CD14-positive monocyte (primary cell): ENCODE measurements around the gene SRC. TPM values are rescaled to one million over a fixed set of nuclear protein-coding genes. Genes with fewer than 3 reads are reported as not detected.
A peak's percentile ranks its signal among the peaks of the same experiment; 100 is the strongest.

Experiments used
- DNase-seq, 3 donors: peaks; one replicate each; pipeline ENCODE4 v3.0.0-alpha.2; 2011 to 2022
- H2AFZ ChIP-seq: 2 replicates; pipeline ENCODE4 v1.6.0; 2012; ENCODE audit warnings: mild to moderate bottlenecking, low read depth, low read length, inconsistent platforms; ENCODE audit not compliant: insufficient read depth, poor library complexity, severe bottlenecking
- H3K27ac ChIP-seq, 2 donors: 1 replicate in 1 of 2; 2 replicates in 1 of 2; pipeline ENCODE4 v1.5.1; 2012 to 2013; ENCODE audit warnings: low read length in 2 of 2, control low read depth in 1 of 2, inconsistent platforms in 1 of 2, low read depth in 1 of 2, mild to moderate bottlenecking in 1 of 2
- H3K27me3 ChIP-seq, 2 donors: one replicate each; pipeline versions ENCODE4 v1.6.0 to v1.6.1; 2011 to 2013; ENCODE audit warnings: low read length in 2 of 2; ENCODE audit not compliant: control insufficient read depth in 2 of 2, insufficient read depth in 2 of 2
- H3K36me3 ChIP-seq, 2 donors: replicated peaks in 1 of 2; 1 replicate in 1 of 2; 2 replicates in 1 of 2; pipeline versions ENCODE4 v1.5.1 to v1.6.1; 2012 to 2013; ENCODE audit warnings: low read length in 2 of 2, control low read depth in 1 of 2, inconsistent platforms in 1 of 2, mild to moderate bottlenecking in 1 of 2; ENCODE audit not compliant: insufficient read depth in 2 of 2, control insufficient read depth in 1 of 2
- H3K4me1 ChIP-seq, 2 donors: 1 replicate in 1 of 2; 2 replicates in 1 of 2; pipeline versions ENCODE4 v1.5.1 to v1.6.1; 2012 to 2013; ENCODE audit warnings: low read length in 2 of 2, control low read depth in 1 of 2, inconsistent platforms in 1 of 2, mild to moderate bottlenecking in 1 of 2, moderate library complexity in 1 of 2; ENCODE audit not compliant: insufficient read depth in 2 of 2, control insufficient read depth in 1 of 2
- H3K4me2 ChIP-seq: replicated peaks from 2 replicates; pipeline ENCODE3; 2012; ENCODE audit warnings: low read length, moderate library complexity, mild to moderate bottlenecking; ENCODE audit not compliant: poor library complexity, severe bottlenecking; ENCODE audit errors: extremely low read depth
- H3K4me3 ChIP-seq, 3 experiments: fragments of 200-600 bp in 1 of 3; sonication (generic) in 1 of 3; replicated peaks in 1 of 3; 1 replicate in 2 of 3; 2 replicates in 1 of 3; pipeline ENCODE4 v1.5.1; 2011 to 2013; ENCODE audit warnings: low read length in 3 of 3, mild to moderate bottlenecking in 3 of 3, control low read depth in 2 of 3, low read depth in 2 of 3, inconsistent platforms in 1 of 3, moderate library complexity in 1 of 3
- H3K79me2 ChIP-seq: 2 replicates; pipeline ENCODE4 v1.6.0; 2012; ENCODE audit warnings: mild to moderate bottlenecking, control low read depth, inconsistent platforms, low read length, moderate library complexity; ENCODE audit not compliant: insufficient read depth
- H3K9ac ChIP-seq: 2 replicates; pipeline ENCODE4 v1.6.0; 2017; ENCODE audit warnings: low read length, mild to moderate bottlenecking; ENCODE audit not compliant: insufficient read depth, poor library complexity, severe bottlenecking
- H3K9me3 ChIP-seq, 2 donors: replicated peaks in 1 of 2; 1 replicate in 1 of 2; 2 replicates in 1 of 2; pipeline versions ENCODE4 v1.5.1 to v1.6.1; 2012 to 2013; ENCODE audit warnings: low read length in 2 of 2, control low read depth in 1 of 2; ENCODE audit not compliant: control insufficient read depth in 1 of 2, insufficient read depth in 1 of 2
- H4K20me1 ChIP-seq: 2 replicates; pipeline ENCODE4 v1.6.0; 2012; ENCODE audit warnings: mild to moderate bottlenecking, low read length, control low read depth, moderate library complexity; ENCODE audit not compliant: insufficient read depth
- H3K27ac Mint-ChIP-seq, 7 donors: one replicate each; pipeline ENCODE4 v1.8.0; 2020; ENCODE audit warnings: mild to moderate bottlenecking in 7 of 7, mixed read lengths in 7 of 7, moderate library complexity in 6 of 7, inconsistent platforms in 2 of 7
- H3K27me3 Mint-ChIP-seq, 3 donors: one replicate each; pipeline ENCODE4 v1.8.0; 2021 to 2022; ENCODE audit warnings: low read depth in 3 of 3, mild to moderate bottlenecking in 3 of 3, mixed read lengths in 3 of 3, moderate library complexity in 3 of 3, inconsistent platforms in 1 of 3
- H3K36me3 Mint-ChIP-seq, 2 donors: one replicate each; pipeline ENCODE4 v1.8.0; 2020; ENCODE audit warnings: mixed read lengths in 2 of 2, inconsistent platforms in 1 of 2, mild to moderate bottlenecking in 1 of 2
- H3K4me1 Mint-ChIP-seq: one replicate; pipeline ENCODE4 v1.8.0; 2020; ENCODE audit warnings: mild to moderate bottlenecking, mixed read lengths
- H3K4me3 Mint-ChIP-seq, 2 donors: one replicate each; pipeline ENCODE4 v1.8.0; 2020; ENCODE audit warnings: mild to moderate bottlenecking in 2 of 2, mixed read lengths in 2 of 2, moderate library complexity in 1 of 2
- H3K9me3 Mint-ChIP-seq, 7 donors: one replicate each; pipeline ENCODE4 v1.8.0; 2020 to 2022; ENCODE audit warnings: mixed read lengths in 7 of 7, mild to moderate bottlenecking in 6 of 7, moderate library complexity in 6 of 7, inconsistent platforms in 2 of 7
- CTCF ChIP-seq: fragments of 200-600 bp; IDR thresholded peaks from one replicate; pipeline ENCODE4 v1.8.0; 2022; ENCODE audit warnings: antibody characterized with exemption, mild to moderate bottlenecking
- WGBS: methylation state at CpG from one replicate; pipeline ENCODE4 v1.1.5; 2013; ENCODE audit warnings: missing lambda C conversion rate; ENCODE audit not compliant: insufficient coverage; 5-methylcytosine and 5-hydroxymethylcytosine counted together
- intact Hi-C, 2 donors: fragments of 100-400 bp; cut with micrococcal nuclease; formaldehyde crosslinking; loops; one replicate each; pipeline versions ENCODE4 v1.15.0 to v1.15.1; 2023
- polyA minus RNA-seq: library from RNA; depleted of rRNA, polyadenylated mRNA; stranded (reverse); fragments of >200 nt; gene quantifications from 2 replicates; pipeline ENCODE4 v1.2.3, GENCODE V29; 2012
- polyA plus RNA-seq, 3 donors: library from polyadenylated mRNA; depleted of rRNA in 1 of 3; unstranded in 2 of 3; stranded (reverse) in 1 of 3; fragments of 300-500 nt in 2 of 3; fragments of >200 nt in 1 of 3; fragmentation: Illumina TruSeq in 2 of 3; gene quantifications; 1 replicate in 2 of 3; 2 replicates in 1 of 3; pipeline ENCODE4 v1.2.3, GENCODE V29; 2012 to 2021
- total RNA-seq, 12 experiments: library from RNA in 1 of 12; stranded (reverse) in 1 of 12; fragments of 120-200 nt in 1 of 12; gene quantifications; one replicate each; pipeline ENCODE4 v1.2.4 and lab custom pipeline; 2013 to 2026; ENCODE audit warnings: mixed read lengths in 6 of 12, inconsistent platforms in 1 of 12

Gene SRC
- 22.7 TPM for total RNA-seq (2013)
- polyA plus RNA-seq: 10 to 100 TPM in 1 of 3 donors, 1 to 10 TPM in 2; 4.9 to 55.1 (median 6.8) TPM
- polyA minus RNA-seq: 35.3 and 46.8 TPM in 2 replicates
- total RNA-seq (lab: John Stamatoyannopoulos, UW): 82.1 to 768 (median 131) reads per million in 11 experiments

GRCh38 chr20:37345339-37346235, at the start of gene SRC:
SRC (plus strand) TSS chr20:37346140; CDS start chr20:37384154, 38,014 bp downstream.
- Histone ChIP-seq H3K4me3 (peak within 1 kb of the TSS; percentile 48 to 69 (median 57)), H3K4me2 (peak within 1 kb of the TSS; percentile 73), H3K36me3 (no peaks in the 10 kb centered on the region), H3K27me3 (peaks cover 0 to 9% of the 10 kb centered on the region in 2 donors), H3K9ac (peak within 1 kb of the TSS; percentile 77), H4K20me1 (peaks cover 18% of the 10 kb centered on the region), H3K9me3 (no peaks in the 10 kb centered on the region), H2AFZ (peak within 1 kb of the TSS; percentile 44), H3K79me2 (peaks cover 15% of the 10 kb centered on the region), H3K27ac (peak within 1 kb of the TSS in 1 of 2 donors; percentile 69), H3K4me1 (peaks cover 47 to 63% of the 10 kb centered on the region in 2 donors)
- WGBS: under 1% methylated on average over 48 of the region's 63 CpGs
- DNase-seq: peak; percentile 59 to 72 (median 64)
- no peak for TF ChIP-seq CTCF
- intact Hi-C loops: loop anchor here in 1 of 2 donors (5.0 kb wide), 1 partner anchor 37 kb away; no protein-coding TSS in a partner anchor
- peak within 1 kb of the TSS; percentile 40 to 90 (median 79) for H3K27ac Mint-ChIP-seq
- H3K4me1 Mint-ChIP-seq: peaks cover 52% of the 10 kb centered on the region
- H3K27me3 Mint-ChIP-seq: peaks cover 6 to 23% (median 18%) of the 10 kb centered on the region in 3 donors
- H3K4me3 Mint-ChIP-seq: peak within 1 kb of the TSS; percentile 76 to 80
- peaks cover 26 to 28% of the 10 kb centered on the region in 2 donors for H3K36me3 Mint-ChIP-seq
- peaks cover 0 to under 1% (median 0%) of the 10 kb centered on the region in 7 donors for H3K9me3 Mint-ChIP-seq

GRCh38 chr20:37296371-37296770, 49.6 kb upstream of the SRC start:
- Histone ChIP-seq H3K27ac (peak overlapping the region in 1 of 2 donors; percentile 99), H3K27me3 (no peaks in the 10 kb centered on the region), H3K4me3 (no peak overlapping the region), H4K20me1 (no peaks in the 10 kb centered on the region), H3K4me2 (peak overlapping the region; percentile 10), H3K36me3 (peaks cover 22 to 41% of the 10 kb centered on the region in 2 donors), H2AFZ (no peak overlapping the region), H3K9ac (no peak overlapping the region), H3K79me2 (peaks cover 90% of the 10 kb centered on the region), H3K9me3 (no peaks in the 10 kb centered on the region), H3K4me1 (peaks cover 57 to 72% of the 10 kb centered on the region in 2 donors)
- Mint-ChIP-seq H3K27me3 (no peaks in the 10 kb centered on the region), H3K9me3 (peaks cover 0 to 2% (median 0%) of the 10 kb centered on the region in 7 donors), H3K4me1 (peaks cover 65% of the 10 kb centered on the region), H3K4me3 (peak overlapping the region in 1 of 2 donors; percentile 42), H3K36me3 (peaks cover 46 to 50% of the 10 kb centered on the region in 2 donors), H3K27ac (peak overlapping the region in 6 of 7 donors; percentile 48 to 92 (median 68))
- TF ChIP-seq CTCF: no peak
- intact Hi-C loops: no loop called here
- no CpG with 5 or more reads among the region's 2 CpGs for WGBS
- DNase-seq: peak; percentile 45 to 73 (median 64)
